WTC11 (cell line): Measurements from ENCODE around the gene MICU2. TPM values are rescaled to one million over a fixed set of nuclear protein-coding genes. Genes with fewer than 3 reads are reported as not detected.

ENCODE experiments used
- ATAC-seq: fragments of 200-7000 bp; cut with Tn5 transposase; 2 replicates; pipeline ENCODE4 v1.10.0; 2021; ENCODE audit warnings: mild to moderate bottlenecking, moderate library complexity
- CTCF ChIA-PET: fragments of 300-600 bp; sonication (Branson Sonifier 250); formaldehyde crosslinking; loops from one replicate; lab custom pipeline; 2021; ENCODE audit warnings: antibody characterized with exemption; lab: Charles Lee
- POLR2A ChIA-PET: fragments of 350-600 bp; sonication (Branson Sonifier 250); formaldehyde crosslinking; loops from one replicate; lab custom pipeline; 2021; ENCODE audit warnings: antibody characterized with exemption; lab: Charles Lee
- DNase-seq: peaks from one replicate; pipeline ENCODE4 v3.0.0; 2021; ENCODE audit warnings: low spot score
- H3K27ac Mint-ChIP-seq: 2 replicates; pipeline ENCODE4 v1.8.0; 2021; ENCODE audit warnings: mixed read lengths
- H3K27me3 Mint-ChIP-seq: 2 replicates; pipeline ENCODE4 v1.8.0; 2021; ENCODE audit warnings: low read depth, mild to moderate bottlenecking, moderate library complexity, mixed read lengths
- H3K36me3 Mint-ChIP-seq: 2 replicates; pipeline ENCODE4 v1.8.0; 2021; ENCODE audit warnings: mixed read lengths
- H3K4me1 Mint-ChIP-seq: 2 replicates; pipeline ENCODE4 v1.8.0; 2022; ENCODE audit warnings: mixed read lengths
- H3K4me3 Mint-ChIP-seq: 2 replicates; pipeline ENCODE4 v1.8.0; 2021; ENCODE audit warnings: mild to moderate bottlenecking, moderate library complexity, mixed read lengths
- H3K9me3 Mint-ChIP-seq: 2 replicates; pipeline ENCODE4 v1.8.0; 2021; ENCODE audit warnings: mixed read lengths
- ETV6 ChIP-seq: sonication (generic); formaldehyde crosslinking; IDR thresholded peaks from 2 replicates; pipeline ENCODE4 v1.8.1; 2022; ENCODE audit warnings: mild to moderate bottlenecking, missing genetic modification reagents
- IRF2 ChIP-seq: sonication (generic); formaldehyde crosslinking; IDR thresholded peaks from 2 replicates; pipeline ENCODE4 v1.8.0; 2022; ENCODE audit warnings: low read depth, missing genetic modification reagents, borderline replicate concordance
- KAT7 ChIP-seq: sonication (generic); formaldehyde crosslinking; IDR thresholded peaks from 2 replicates; pipeline ENCODE4 v1.8.1; 2023; ENCODE audit warnings: missing genetic modification reagents, mild to moderate bottlenecking, borderline replicate concordance
- MXD4 ChIP-seq: fragments of 250-450 bp; sonication (Bioruptor Pico); IDR thresholded peaks from 2 replicates; pipeline ENCODE4 v1.8.0; 2021; ENCODE audit warnings: mild to moderate bottlenecking, moderate library complexity, borderline replicate concordance
- MYBL2 ChIP-seq: sonication (generic); formaldehyde crosslinking; IDR thresholded peaks from 2 replicates; pipeline ENCODE4 v1.8.1; 2023; ENCODE audit warnings: mild to moderate bottlenecking, moderate library complexity, missing genetic modification reagents
- NFYB ChIP-seq: sonication (generic); formaldehyde crosslinking; conservative IDR thresholded peaks from 2 replicates; pipeline ENCODE4 v1.8.0; 2022; ENCODE audit warnings: low read depth, missing genetic modification reagents
- NR2C2 ChIP-seq: sonication (generic); formaldehyde crosslinking; IDR thresholded peaks from 2 replicates; pipeline ENCODE4 v1.8.0; 2022; ENCODE audit warnings: mild to moderate bottlenecking, missing genetic modification reagents
- PRRX2 ChIP-seq: fragments of 250-450 bp; sonication (Bioruptor Pico); IDR thresholded peaks from 2 replicates; pipeline ENCODE4 v1.8.0; 2021; ENCODE audit warnings: mild to moderate bottlenecking
- RELA ChIP-seq: sonication (generic); formaldehyde crosslinking; IDR thresholded peaks from 2 replicates; pipeline ENCODE4 v1.8.1; 2022; ENCODE audit warnings: missing genetic modification reagents, mild to moderate bottlenecking, borderline replicate concordance
- SMAD4 ChIP-seq: sonication (generic); formaldehyde crosslinking; IDR thresholded peaks from 2 replicates; pipeline ENCODE4 v1.8.0; 2022; ENCODE audit warnings: mild to moderate bottlenecking, missing genetic modification reagents
- SP1 ChIP-seq: sonication (generic); formaldehyde crosslinking; conservative IDR thresholded peaks from 2 replicates; pipeline ENCODE4 v1.8.1; 2022; ENCODE audit warnings: missing genetic modification reagents
- TCF7 ChIP-seq: sonication (generic); formaldehyde crosslinking; IDR thresholded peaks from 2 replicates; pipeline ENCODE4 v1.8.0; 2022; ENCODE audit warnings: mild to moderate bottlenecking, low read depth, missing genetic modification reagents, moderate library complexity
- ZNF138 ChIP-seq: sonication (generic); formaldehyde crosslinking; conservative IDR thresholded peaks from 2 replicates; pipeline ENCODE4 v1.8.1; 2022; ENCODE audit warnings: mild to moderate bottlenecking, moderate library complexity, missing genetic modification reagents
- ZNF263 ChIP-seq: sonication (generic); formaldehyde crosslinking; IDR thresholded peaks from 2 replicates; pipeline ENCODE4 v1.8.1; 2022; ENCODE audit warnings: low read depth, mild to moderate bottlenecking, moderate library complexity, missing genetic modification reagents
- ZNF396 ChIP-seq: fragments of 250-450 bp; sonication (Bioruptor Pico); IDR thresholded peaks from 2 replicates; pipeline ENCODE4 v1.8.0; 2021; ENCODE audit warnings: mild to moderate bottlenecking, moderate library complexity, borderline replicate concordance
- ZNF671 ChIP-seq: fragments of 250-450 bp; sonication (Bioruptor Pico); IDR thresholded peaks from 2 replicates; pipeline ENCODE4 v1.8.0; 2021; ENCODE audit warnings: mild to moderate bottlenecking
- total RNA-seq: library from RNA; stranded (reverse); gene quantifications from 3 replicates; pipeline ENCODE4 v1.2.3, GENCODE V29; 2021
- TF ChIP-seq, protein P1 (sequence below): sonication (generic); formaldehyde crosslinking; IDR thresholded peaks from 2 replicates; pipeline ENCODE4 v1.8.1; 2022; ENCODE audit warnings: mild to moderate bottlenecking, moderate library complexity, missing genetic modification reagents
- TF ChIP-seq, protein P2 (sequence below): fragments of 250-450 bp; sonication (Bioruptor Pico); IDR thresholded peaks from 2 replicates; pipeline ENCODE4 v1.9.0; 2021; ENCODE audit warnings: mild to moderate bottlenecking
- TF ChIP-seq, protein P3 (sequence below): sonication (generic); formaldehyde crosslinking; IDR thresholded peaks from 2 replicates; pipeline ENCODE4 v1.8.0; 2022; ENCODE audit warnings: mild to moderate bottlenecking, missing genetic modification reagents
- TF ChIP-seq, protein P4 (sequence below): sonication (generic); formaldehyde crosslinking; conservative IDR thresholded peaks from 2 replicates; pipeline ENCODE4 v1.8.1; 2022; ENCODE audit warnings: mild to moderate bottlenecking, missing genetic modification reagents
- TF ChIP-seq, protein P5 (sequence below): sonication (generic); formaldehyde crosslinking; IDR thresholded peaks from 2 replicates; pipeline ENCODE4 v1.8.1; 2023; ENCODE audit warnings: mild to moderate bottlenecking, missing genetic modification reagents
- TF ChIP-seq, protein P6 (sequence below): sonication (generic); formaldehyde crosslinking; IDR thresholded peaks from 2 replicates; pipeline ENCODE4 v1.8.0; 2022; ENCODE audit warnings: mild to moderate bottlenecking, missing genetic modification reagents
- TF ChIP-seq, protein P7 (sequence below): sonication (generic); formaldehyde crosslinking; IDR thresholded peaks from 2 replicates; pipeline ENCODE4 v1.8.1; 2022; ENCODE audit warnings: missing genetic modification reagents, borderline replicate concordance
- TF ChIP-seq, protein P8 (sequence below): fragments of 250-450 bp; sonication (Bioruptor Pico); IDR thresholded peaks from 2 replicates; pipeline ENCODE4 v1.9.0; 2021; ENCODE audit warnings: mild to moderate bottlenecking

The MICU2 gene
- total RNA-seq, 1 experiment from 2014 or later: 33.8 TPM

DNA sequence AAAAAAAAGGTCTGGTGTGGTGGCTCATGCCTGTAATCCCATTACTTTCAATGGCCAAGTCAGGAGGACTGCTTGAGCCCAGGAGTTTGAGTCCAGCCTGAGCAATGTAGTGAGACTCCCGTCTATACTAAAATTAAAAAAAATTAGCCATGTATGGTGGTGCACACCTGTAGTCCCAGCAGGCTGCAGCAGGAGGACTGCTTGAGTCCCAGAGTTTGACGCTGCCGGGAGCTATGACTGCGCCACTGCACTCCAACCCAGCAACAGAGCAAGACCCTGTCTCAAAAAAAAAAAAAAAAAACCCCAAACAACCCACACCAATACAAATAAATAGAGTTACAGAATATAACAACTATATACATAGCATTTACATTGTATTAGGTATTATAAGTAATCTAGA, 65.7 kb downstream of the MICU2 start:
- peaks cover 5% of the 10 kb centered on the region for H3K4me1 Mint-ChIP-seq
- ChIA-PET CTCF (no interaction called here), POLR2A (no interaction called here)
- no peak overlapping the region for H3K4me3 Mint-ChIP-seq
- no peak for ATAC-seq
- 0 out of 2 replicates have a peak, but pooled peaks cover 4% of the 10 kb centered on the region for H3K36me3 Mint-ChIP-seq
- TF ChIP-seq, protein P1, sequence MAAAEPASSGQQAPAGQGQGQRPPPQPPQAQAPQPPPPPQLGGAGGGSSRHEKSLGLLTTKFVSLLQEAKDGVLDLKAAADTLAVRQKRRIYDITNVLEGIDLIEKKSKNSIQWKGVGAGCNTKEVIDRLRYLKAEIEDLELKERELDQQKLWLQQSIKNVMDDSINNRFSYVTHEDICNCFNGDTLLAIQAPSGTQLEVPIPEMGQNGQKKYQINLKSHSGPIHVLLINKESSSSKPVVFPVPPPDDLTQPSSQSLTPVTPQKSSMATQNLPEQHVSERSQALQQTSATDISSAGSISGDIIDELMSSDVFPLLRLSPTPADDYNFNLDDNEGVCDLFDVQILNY (CRISPR knock-in tag): no peak
- TF ChIP-seq RELA (CRISPR knock-in tag) (no peak), ZNF138 (no peak), IRF2 (CRISPR knock-in tag) (no peak), NR2C2 (CRISPR knock-in tag) (no peak), ZNF396 (CRISPR knock-in tag) (no peak), PRRX2 (no peak), ETV6 (CRISPR knock-in tag) (no peak), NFYB (CRISPR knock-in tag) (no peak), ZNF263 (no peak)
- TF ChIP-seq, protein P2, sequence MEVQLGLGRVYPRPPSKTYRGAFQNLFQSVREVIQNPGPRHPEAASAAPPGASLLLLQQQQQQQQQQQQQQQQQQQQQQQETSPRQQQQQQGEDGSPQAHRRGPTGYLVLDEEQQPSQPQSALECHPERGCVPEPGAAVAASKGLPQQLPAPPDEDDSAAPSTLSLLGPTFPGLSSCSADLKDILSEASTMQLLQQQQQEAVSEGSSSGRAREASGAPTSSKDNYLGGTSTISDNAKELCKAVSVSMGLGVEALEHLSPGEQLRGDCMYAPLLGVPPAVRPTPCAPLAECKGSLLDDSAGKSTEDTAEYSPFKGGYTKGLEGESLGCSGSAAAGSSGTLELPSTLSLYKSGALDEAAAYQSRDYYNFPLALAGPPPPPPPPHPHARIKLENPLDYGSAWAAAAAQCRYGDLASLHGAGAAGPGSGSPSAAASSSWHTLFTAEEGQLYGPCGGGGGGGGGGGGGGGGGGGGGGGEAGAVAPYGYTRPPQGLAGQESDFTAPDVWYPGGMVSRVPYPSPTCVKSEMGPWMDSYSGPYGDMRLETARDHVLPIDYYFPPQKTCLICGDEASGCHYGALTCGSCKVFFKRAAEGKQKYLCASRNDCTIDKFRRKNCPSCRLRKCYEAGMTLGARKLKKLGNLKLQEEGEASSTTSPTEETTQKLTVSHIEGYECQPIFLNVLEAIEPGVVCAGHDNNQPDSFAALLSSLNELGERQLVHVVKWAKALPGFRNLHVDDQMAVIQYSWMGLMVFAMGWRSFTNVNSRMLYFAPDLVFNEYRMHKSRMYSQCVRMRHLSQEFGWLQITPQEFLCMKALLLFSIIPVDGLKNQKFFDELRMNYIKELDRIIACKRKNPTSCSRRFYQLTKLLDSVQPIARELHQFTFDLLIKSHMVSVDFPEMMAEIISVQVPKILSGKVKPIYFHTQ (CRISPR knock-in tag): no peak
- TF ChIP-seq, protein P3, sequence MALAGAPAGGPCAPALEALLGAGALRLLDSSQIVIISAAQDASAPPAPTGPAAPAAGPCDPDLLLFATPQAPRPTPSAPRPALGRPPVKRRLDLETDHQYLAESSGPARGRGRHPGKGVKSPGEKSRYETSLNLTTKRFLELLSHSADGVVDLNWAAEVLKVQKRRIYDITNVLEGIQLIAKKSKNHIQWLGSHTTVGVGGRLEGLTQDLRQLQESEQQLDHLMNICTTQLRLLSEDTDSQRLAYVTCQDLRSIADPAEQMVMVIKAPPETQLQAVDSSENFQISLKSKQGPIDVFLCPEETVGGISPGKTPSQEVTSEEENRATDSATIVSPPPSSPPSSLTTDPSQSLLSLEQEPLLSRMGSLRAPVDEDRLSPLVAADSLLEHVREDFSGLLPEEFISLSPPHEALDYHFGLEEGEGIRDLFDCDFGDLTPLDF (CRISPR knock-in tag): no peak
- DNase-seq: no peak
- H3K9me3 Mint-ChIP-seq: no peaks in the 10 kb centered on the region
- H3K27me3 Mint-ChIP-seq: no peaks in the 10 kb centered on the region
- H3K27ac Mint-ChIP-seq: no peak overlapping the region

DNA sequence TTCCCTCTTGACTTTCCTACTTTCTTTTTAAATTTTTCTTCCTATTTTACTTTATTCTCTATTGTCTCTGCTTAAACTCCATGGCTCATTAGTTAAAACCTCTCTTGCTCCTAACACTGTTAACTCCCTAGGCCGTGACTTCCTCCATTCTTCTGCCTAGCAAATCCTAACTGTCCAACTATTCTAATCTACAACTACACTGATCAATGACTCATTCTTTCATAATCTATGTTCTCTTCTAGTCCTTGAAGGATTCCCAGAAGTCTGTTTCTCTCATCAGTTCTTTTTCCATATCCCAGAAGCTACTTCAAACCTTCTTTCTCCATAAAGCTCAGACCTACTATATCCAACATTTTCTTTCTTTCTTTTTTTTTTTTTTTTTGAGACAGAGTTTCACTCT, 66.9 kb downstream of the MICU2 start:
- Mint-ChIP-seq H3K4me1 (no peaks in the 10 kb centered on the region; the same call in 1 of the 2 replicates), H3K9me3 (no peaks in the 10 kb centered on the region), H3K36me3 (0 out of 2 replicates have a peak, but pooled peaks cover 4% of the 10 kb centered on the region), H3K27ac (peak overlapping the region; percentile 4; the same call in 1 of the 2 replicates), H3K4me3 (no peak overlapping the region), H3K27me3 (no peaks in the 10 kb centered on the region)
- ATAC-seq: no peak
- ChIA-PET CTCF (interaction anchor here (1.0 kb wide), 1 partner anchor 9 kb away, joined by 3 read pairs; no protein-coding TSS in a partner anchor), POLR2A (no interaction called here)
- no peak for DNase-seq
- TF ChIP-seq, protein P4, sequence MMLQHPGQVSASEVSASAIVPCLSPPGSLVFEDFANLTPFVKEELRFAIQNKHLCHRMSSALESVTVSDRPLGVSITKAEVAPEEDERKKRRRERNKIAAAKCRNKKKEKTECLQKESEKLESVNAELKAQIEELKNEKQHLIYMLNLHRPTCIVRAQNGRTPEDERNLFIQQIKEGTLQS (CRISPR knock-in tag): no peak
- no peak for TF ChIP-seq MYBL2 (CRISPR knock-in tag)
- TF ChIP-seq, protein P5, sequence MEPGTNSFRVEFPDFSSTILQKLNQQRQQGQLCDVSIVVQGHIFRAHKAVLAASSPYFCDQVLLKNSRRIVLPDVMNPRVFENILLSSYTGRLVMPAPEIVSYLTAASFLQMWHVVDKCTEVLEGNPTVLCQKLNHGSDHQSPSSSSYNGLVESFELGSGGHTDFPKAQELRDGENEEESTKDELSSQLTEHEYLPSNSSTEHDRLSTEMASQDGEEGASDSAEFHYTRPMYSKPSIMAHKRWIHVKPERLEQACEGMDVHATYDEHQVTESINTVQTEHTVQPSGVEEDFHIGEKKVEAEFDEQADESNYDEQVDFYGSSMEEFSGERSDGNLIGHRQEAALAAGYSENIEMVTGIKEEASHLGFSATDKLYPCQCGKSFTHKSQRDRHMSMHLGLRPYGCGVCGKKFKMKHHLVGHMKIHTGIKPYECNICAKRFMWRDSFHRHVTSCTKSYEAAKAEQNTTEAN: no peak
- TF ChIP-seq SMAD4 (CRISPR knock-in tag): no peak
- TF ChIP-seq TCF7 (CRISPR knock-in tag): no peak
- TF ChIP-seq, protein P6, sequence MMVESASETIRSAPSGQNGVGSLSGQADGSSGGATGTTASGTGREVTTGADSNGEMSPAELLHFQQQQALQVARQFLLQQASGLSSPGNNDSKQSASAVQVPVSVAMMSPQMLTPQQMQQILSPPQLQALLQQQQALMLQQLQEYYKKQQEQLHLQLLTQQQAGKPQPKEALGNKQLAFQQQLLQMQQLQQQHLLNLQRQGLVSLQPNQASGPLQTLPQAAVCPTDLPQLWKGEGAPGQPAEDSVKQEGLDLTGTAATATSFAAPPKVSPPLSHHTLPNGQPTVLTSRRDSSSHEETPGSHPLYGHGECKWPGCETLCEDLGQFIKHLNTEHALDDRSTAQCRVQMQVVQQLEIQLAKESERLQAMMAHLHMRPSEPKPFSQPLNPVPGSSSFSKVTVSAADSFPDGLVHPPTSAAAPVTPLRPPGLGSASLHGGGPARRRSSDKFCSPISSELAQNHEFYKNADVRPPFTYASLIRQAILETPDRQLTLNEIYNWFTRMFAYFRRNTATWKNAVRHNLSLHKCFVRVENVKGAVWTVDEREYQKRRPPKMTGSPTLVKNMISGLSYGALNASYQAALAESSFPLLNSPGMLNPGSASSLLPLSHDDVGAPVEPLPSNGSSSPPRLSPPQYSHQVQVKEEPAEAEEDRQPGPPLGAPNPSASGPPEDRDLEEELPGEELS (CRISPR knock-in tag): no peak
- TF ChIP-seq, protein P7, sequence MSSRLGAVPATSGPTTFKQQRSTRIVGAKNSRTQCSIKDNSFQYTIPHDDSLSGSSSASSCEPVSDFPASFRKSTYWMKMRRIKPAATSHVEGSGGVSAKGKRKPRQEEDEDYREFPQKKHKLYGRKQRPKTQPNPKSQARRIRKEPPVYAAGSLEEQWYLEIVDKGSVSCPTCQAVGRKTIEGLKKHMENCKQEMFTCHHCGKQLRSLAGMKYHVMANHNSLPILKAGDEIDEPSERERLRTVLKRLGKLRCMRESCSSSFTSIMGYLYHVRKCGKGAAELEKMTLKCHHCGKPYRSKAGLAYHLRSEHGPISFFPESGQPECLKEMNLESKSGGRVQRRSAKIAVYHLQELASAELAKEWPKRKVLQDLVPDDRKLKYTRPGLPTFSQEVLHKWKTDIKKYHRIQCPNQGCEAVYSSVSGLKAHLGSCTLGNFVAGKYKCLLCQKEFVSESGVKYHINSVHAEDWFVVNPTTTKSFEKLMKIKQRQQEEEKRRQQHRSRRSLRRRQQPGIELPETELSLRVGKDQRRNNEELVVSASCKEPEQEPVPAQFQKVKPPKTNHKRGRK: no peak
- no peak for TF ChIP-seq SP1
- TF ChIP-seq, protein P8, sequence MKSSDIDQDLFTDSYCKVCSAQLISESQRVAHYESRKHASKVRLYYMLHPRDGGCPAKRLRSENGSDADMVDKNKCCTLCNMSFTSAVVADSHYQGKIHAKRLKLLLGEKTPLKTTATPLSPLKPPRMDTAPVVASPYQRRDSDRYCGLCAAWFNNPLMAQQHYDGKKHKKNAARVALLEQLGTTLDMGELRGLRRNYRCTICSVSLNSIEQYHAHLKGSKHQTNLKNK (CRISPR knock-in tag): no peak
- no peak for TF ChIP-seq ZNF671
- no peak for TF ChIP-seq MXD4 (CRISPR knock-in tag)
- TF ChIP-seq KAT7: no peak
- no peak for TF ChIP-seq PRRX2
- TF ChIP-seq, protein P3 (CRISPR knock-in tag): no peak
- no peak for TF ChIP-seq ETV6 (CRISPR knock-in tag)
